Measurements from ENCODE around the gene SDHA.
"Not testable (repeated sequence)": the region's sequence is repeated elsewhere in the genome, so short reads cannot be mapped to it uniquely, and the experiment has no call there.

Gene SDHA

DNA sequence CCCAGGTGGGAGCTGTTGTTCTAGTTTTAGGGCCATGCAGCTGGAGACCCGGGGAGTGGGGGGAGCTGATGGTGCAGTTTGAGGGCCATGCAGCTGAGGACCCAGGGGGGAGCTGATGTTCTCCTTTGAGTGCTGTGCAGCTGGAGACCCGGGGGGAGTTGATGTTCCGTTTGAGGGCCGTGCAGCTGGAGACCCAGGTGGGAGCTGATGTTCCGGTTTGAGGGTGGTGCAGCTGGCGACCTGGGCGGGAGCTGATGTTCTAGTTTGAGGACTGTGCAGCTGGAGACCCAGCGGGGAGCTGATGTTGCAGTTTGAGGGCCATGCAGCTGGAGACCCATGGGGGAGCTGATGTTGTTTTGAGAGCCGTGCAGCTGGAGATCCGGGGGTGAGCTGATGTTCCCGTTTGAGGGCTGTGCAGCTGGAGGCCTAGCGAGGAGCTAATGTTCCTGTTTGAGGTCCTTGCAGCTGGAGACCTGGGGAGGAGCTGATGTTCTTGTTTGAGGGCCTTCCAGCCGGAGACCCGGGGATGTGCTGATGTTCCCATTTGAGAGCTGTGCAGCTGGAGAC lies 68.0 kb downstream of the SDHA start:
- TF ChIP-seq, protein P1, sequence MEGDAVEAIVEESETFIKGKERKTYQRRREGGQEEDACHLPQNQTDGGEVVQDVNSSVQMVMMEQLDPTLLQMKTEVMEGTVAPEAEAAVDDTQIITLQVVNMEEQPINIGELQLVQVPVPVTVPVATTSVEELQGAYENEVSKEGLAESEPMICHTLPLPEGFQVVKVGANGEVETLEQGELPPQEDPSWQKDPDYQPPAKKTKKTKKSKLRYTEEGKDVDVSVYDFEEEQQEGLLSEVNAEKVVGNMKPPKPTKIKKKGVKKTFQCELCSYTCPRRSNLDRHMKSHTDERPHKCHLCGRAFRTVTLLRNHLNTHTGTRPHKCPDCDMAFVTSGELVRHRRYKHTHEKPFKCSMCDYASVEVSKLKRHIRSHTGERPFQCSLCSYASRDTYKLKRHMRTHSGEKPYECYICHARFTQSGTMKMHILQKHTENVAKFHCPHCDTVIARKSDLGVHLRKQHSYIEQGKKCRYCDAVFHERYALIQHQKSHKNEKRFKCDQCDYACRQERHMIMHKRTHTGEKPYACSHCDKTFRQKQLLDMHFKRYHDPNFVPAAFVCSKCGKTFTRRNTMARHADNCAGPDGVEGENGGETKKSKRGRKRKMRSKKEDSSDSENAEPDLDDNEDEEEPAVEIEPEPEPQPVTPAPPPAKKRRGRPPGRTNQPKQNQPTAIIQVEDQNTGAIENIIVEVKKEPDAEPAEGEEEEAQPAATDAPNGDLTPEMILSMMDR (conservative IDR thresholded peaks at IDR 0.05), result no peak
- H3K27ac ChIP-seq, result no peak overlapping the region

DNA sequence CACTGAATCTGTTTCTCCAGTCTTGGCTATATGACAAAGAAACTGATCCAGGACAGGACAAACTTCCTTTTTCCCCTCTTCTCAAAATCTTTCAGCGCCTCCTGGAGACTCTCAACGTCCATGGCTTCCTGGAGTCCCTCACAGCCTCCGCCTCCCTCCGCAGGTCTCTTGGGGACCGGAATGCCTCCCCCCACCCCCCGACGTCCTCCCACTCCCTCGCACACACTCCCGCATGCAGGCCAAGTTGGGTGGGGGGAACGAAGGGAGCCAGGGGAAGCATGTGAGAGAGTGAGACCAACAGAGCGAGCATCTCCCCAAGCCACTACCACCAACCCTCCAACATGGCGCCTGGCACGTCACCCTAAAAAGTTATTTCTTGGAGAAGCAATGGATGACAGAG lies 72.1 kb downstream of the SDHA start:
- H3K27ac ChIP-seq, result not testable (repeated sequence)

DNA sequence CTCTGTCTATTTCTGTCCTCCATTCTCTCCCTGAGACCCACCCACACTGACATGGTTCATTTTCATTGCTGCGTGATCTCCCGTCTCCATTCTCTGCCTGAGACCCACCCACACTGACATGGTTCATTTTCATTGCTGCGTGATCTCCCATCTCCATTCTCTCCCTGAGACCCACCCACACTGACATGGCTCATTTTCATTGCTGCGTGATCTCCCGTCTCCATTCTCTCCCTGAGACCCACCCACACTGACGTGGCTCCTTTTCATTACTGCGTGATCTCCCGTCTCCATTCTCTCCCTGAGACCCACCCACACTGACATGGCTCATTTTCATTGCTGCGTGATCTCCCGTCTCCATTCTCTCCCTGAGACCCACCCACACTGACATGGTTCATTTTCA lies 73.2 kb downstream of the SDHA start:
- H3K27ac ChIP-seq, result not testable (repeated sequence)

DNA sequence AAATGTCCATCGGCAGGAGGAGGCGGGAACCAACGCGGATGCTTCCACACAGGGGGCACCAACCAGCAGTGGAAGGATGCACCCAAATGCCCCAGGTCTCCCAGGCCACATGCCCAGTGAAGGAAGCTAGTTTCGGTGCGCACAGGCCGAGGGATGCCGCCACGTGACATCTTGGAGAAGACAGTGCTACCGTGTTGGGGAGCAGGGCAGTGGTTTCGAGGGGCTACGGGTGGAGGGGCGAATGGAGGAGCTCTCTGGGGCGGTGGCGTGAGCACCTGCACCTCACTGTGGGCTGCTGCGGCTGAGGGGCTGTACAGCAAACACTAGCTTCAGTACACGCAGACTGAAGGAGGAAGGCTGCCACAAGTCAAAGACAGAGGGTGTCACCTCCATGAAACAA lies 76.7 kb downstream of the SDHA start:
- not testable (repeated sequence) for H3K27ac ChIP-seq

DNA sequence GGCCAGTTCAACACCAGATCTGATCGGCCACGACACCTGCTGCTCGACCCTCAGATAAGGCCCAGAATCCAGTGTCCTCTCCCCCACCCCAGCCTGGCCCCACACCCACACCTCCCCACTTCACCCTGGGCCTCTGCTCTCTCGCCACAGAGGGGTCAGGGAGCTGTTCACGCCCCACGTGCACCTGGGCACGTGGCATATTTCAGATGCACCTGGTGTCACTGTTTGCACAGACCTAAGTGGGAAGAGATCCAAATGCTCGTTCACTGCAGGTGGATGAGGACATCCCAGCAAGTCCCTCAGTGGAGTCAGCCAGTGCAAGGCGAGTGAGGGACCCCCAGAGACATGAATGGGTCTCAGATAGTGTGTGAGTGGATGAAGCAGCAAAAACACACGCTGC lies 78.1 kb downstream of the SDHA start:
- not testable (repeated sequence) for H3K27ac ChIP-seq

DNA sequence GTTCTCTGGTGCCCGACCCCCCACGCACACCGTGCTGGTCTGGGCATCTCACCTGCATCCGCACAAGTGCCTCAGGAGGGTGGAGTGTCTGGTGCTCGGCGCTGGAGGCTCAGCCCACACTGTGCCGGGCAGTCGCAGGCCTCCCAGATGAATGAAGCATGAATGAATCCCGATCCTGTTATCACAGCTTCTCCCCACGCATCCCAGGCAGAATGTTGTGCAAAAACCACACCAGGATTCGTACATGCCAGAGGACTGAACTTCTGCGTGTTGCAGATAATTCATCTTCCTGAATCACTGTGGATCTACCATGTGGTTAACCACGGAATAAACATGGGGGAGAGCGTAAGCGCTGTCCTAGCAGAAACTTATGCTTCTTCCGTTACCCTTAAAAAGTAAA lies 78.8 kb downstream of the SDHA start:
- H3K27ac ChIP-seq, result not testable (repeated sequence)

DNA sequence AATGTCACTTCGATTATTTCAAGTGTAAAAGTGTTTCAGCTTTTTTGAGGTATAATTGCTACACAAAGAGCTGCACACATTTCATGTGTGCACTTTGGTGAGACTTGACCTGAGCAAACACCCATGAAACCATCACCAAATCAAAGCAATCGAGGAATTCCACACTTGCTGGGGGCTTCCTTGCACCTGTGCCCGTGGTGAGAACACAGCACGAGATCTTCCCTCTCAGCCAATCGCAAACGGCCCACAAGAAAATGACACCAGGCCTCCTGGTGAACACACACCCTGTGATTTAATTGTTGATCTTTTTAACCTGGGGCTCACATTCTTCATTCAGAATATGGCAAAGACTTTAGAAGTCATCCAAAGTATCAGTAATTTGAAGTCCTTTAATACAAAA lies 79.3 kb downstream of the SDHA start:
- not testable (repeated sequence) for H3K27ac ChIP-seq

DNA sequence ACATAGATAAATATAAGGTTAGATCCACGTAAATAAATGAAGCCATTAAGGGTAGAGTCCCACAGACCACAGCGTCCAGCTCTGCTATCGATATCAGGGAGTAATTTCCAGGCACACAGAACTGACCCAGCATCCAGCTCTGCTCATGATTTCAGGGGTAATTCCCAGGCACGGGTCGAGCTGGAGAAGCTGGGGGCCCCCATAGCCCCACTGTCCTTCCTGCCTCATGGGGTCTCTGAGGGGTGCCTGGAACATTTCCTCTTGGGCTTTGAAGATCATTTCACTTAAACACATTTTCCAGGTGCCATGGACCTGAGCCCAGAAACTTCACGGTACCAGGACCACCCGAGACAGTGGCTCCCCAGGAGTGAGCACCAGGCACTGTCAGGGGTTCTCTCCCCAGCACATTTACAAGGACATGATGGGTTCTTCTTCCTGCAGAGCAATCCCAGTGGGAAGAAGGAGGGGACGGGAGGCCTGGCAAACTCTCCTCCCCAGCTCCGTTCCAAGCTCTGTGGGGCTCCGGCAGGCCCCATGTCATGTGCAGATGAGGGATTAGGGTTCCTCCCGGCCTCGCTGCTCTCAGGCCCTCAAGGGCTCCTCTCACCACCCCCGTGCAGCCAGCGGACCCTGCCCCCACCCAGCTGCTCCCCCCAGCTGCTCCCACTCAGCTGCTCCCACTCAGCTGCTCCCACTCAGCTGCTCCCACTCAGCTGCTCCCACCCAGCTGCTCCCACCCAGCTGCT lies 80.0 kb downstream of the SDHA start:
- not testable (repeated sequence) for H3K27ac ChIP-seq

DNA sequence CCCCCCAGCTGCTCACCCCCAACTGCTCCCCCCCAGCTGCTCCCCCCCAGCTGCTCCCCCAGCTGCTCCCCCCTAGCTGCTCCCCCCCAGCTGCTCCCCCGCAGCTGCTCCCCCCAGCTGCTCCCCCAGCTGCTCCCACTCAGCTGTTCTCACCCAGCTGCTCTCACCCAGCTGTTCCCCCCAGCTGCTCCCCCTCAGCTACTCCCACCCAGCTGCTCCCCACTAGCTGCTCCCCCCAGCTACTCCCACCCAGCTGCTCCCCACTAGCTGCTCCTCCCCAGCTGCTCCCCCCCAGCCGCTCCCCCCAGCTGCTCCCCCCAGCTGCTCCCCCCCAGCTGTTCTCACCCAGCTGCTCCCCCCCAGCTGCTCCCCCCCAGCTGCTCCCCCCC lies 80.6 kb downstream of the SDHA start:
- H3K27ac ChIP-seq, result no peak overlapping the region
- TF ChIP-seq, protein P1 (conservative IDR thresholded peaks at IDR 0.05), result no peak

DNA sequence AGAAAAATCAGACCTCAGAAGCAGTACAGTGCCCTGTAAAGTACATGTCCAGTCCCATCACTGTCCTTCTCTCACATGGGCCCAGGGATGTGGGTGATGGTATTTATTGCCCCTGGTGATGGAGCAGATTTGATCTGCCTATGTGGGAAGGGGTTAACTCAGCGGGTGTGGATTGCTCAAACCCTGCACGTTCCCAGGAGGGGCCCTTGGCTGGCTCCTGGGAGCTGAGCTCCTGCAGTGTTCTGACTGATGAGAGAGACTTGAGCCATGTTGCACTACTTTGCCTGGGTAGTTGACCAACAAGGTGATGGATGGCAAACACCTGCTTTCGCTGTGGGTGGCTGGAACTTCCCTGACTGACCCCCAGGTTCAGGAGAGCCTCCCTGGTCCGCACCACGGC lies 81.8 kb downstream of the SDHA start:
- H3K27ac ChIP-seq, result not testable (repeated sequence)

DNA sequence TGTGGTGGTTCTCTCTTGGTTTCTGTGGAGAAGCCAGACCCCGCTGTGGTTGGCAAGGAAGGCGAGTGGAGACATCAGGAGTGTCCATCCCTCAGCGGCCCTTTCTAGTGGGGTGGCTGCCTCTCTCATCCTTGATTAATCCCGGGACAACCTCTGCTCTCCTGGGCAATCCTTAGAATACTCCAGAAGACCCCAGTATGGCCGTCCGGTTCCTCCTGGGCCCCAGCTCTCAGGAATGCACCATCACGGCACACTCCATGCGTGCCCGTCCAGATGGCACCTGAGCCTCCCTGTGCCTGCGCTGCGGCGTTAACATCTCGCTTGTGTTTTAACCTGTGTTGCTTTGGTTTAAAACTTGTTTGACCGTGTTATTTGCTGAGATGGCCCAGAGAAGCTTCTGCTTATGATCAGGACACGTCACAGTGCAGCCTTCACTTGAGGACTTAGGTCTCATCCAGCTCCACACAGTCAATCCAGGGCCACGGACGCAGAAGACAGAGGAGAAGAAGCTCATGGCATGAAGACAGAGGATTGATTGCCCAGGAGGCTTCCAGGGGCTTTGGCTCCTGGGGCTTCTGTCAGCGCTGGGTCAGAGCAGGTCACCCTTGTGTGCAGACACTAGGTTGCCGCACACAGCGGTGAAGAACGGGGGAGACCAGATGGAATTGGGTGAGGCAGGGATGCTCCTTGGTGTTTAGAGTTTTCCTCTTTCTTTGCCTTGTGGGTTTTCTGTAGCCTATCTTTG lies 82.7 kb downstream of the SDHA start:
- not testable (repeated sequence) for H3K27ac ChIP-seq

DNA sequence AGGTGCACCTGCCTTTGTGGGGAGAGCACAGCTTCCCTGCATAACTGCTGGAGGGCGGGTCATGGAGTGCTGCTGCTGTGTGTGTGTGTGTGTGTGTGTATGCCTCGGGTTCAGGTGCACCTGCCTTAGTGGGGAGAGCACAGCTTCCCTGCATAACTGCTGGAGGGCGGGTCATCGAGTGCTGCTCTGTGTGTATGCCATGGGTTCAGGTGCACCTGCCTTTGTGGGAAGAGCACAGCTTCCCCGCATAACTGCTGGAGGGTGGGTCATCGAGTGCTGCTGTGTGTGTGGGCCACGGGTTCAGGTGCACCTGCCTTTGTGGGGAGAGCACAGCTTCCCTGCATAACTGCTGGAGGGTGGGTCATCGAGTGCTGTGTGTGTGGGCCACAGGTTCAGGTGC lies 84.3 kb downstream of the SDHA start:
- H3K27ac ChIP-seq, result not testable (repeated sequence)

DNA sequence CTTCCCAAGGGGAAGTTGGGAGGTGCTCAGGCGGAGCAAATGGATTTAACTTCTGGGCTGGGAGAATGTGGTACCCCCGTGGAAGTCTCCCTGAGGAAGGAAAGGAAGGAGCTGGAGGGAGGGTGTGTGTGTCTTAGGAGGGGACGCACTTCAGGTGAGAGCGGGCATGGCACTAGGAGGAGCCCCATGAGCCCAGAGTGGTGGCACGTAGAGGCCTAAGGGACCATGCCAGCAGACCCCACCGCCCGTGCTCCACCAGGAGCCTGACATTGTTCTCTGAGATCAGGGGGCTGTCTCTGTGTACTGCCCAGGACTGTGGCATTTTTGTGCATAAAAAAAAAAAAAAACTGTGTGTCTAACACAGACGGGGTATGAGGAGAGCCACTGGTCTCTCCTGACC lies 84.8 kb downstream of the SDHA start:
- TF ChIP-seq, protein P1 (conservative IDR thresholded peaks at IDR 0.05), result no peak

DNA sequence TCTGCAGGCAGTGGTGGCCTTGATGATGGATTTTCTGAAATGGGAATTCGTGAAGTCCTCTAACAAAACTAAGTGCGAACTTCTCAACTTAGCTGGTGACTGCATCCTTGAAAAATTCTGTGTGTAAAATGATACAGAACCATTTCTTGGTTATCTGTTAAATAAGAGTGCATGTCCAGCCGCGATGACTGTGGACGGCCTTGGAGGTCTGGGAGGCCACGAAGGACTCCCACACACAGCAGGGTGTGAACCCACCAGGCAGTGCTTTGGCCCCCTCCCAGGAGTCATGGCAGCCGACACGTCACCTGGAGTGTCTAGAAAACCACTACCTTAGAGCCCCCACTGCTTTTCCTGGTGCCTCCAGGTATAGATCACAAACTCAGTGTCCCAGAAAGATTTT lies 85.6 kb downstream of the SDHA start:
- H3K27ac ChIP-seq, result not testable (repeated sequence)

More for the DNA sequence above, 84.8 kb downstream of the SDHA start:
- no peak overlapping the region for H3K27ac ChIP-seq
